ENCODE data around the gene NCAM1.

DNA sequence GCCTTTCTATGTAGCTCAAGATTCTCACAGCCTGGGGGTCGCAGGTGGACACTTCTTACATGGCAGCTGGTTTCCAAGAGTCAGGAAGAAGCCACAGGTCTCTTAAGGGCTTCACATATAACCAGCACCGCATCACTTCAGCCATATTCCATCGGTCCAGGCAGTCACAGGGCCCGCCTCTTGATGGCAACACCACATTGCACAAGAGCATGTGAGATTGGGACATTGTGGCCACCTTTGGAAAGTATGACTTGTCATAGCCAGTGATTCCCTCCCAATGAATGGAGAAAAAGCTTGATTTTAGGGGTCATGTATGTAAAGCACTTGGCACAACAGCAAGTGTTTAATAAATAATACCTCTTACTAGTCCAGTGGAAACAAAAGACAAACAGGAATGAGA is 98.3 kb downstream of the NCAM1 start:
- TF ChIP-seq CTCF (IDR thresholded peaks at IDR 0.05) (no peak), POLR2A (IDR thresholded peaks at IDR 0.05) (no peak), POLR2AphosphoS5 (IDR thresholded peaks at IDR 0.05) (no peak), EP300 (IDR thresholded peaks at IDR 0.05) (no peak)

Data from upper lobe of left lung (tissue), 4 donors.